ENCODE results near the gene INPP4B.

Gene INPP4B

GRCh38 chr4:142567620-142568451, 278.3 kb downstream of the INPP4B start:
- H3K4me1 ChIP-seq (ENCODE audit: control insufficient read depth in 1 of 2, insufficient read depth in 2 of 2, low read length in 2 of 2), result peaks cover 3 to 17% of the 10 kb centered on the region in 2 donors
- peak overlapping the region; percentile 62 to 66 for H3K4me3 ChIP-seq (ENCODE audit: low read depth in 1 of 2, low read length in 2 of 2)
- peak overlapping the region; percentile 45 to 52 for H3K9ac ChIP-seq (ENCODE audit: low read depth in 1 of 2, low read length in 2 of 2)
- no peaks in the 10 kb centered on the region for H3K36me3 ChIP-seq (ENCODE audit: control insufficient read depth in 1 of 2, insufficient read depth in 2 of 2, low read length in 2 of 2)
- H3K27ac ChIP-seq (ENCODE audit: low read depth, low read length), result peak overlapping the region; percentile 0
- H3K9me3 ChIP-seq (ENCODE audit: control insufficient read depth in 1 of 2, low read length in 2 of 2), result no peaks in the 10 kb centered on the region
- no peaks in the 10 kb centered on the region for H3K27me3 ChIP-seq (ENCODE audit: control insufficient read depth in 1 of 2, insufficient read depth in 2 of 2, low read length in 2 of 2)

- no peak overlapping the region for H3K27ac ChIP-seq (ENCODE audit: low read depth, low read length)
- H3K9me3 ChIP-seq (ENCODE audit: control insufficient read depth in 1 of 2, low read length in 2 of 2), result no peaks in the 10 kb centered on the region
- H3K4me3 ChIP-seq (ENCODE audit: low read depth in 1 of 2, low read length in 2 of 2), result peak overlapping the region; percentile 62 to 66
- peak overlapping the region; percentile 33 to 55 for H3K9ac ChIP-seq (ENCODE audit: low read depth in 1 of 2, low read length in 2 of 2)
- no peaks in the 10 kb centered on the region for H3K36me3 ChIP-seq (ENCODE audit: control insufficient read depth in 1 of 2, insufficient read depth in 2 of 2, low read length in 2 of 2)
- peaks cover 3 to 17% of the 10 kb centered on the region in 2 donors for H3K4me1 ChIP-seq (ENCODE audit: control insufficient read depth in 1 of 2, insufficient read depth in 2 of 2, low read length in 2 of 2)
- no peaks in the 10 kb centered on the region for H3K27me3 ChIP-seq (ENCODE audit: control insufficient read depth in 1 of 2, insufficient read depth in 2 of 2, low read length in 2 of 2)
Measured at GRCh38 chr4:142567199-142567598, 278.9 kb downstream of the INPP4B start.

GRCh38 chr4:142566777-142567176, 279.3 kb downstream of the INPP4B start:
- Histone ChIP-seq H3K4me3 (ENCODE audit: low read depth in 1 of 2, low read length in 2 of 2) (peak overlapping the region; percentile 62 to 66), H3K36me3 (ENCODE audit: control insufficient read depth in 1 of 2, insufficient read depth in 2 of 2, low read length in 2 of 2) (no peaks in the 10 kb centered on the region), H3K27me3 (ENCODE audit: control insufficient read depth in 1 of 2, insufficient read depth in 2 of 2, low read length in 2 of 2) (no peaks in the 10 kb centered on the region), H3K27ac (ENCODE audit: low read depth, low read length) (no peak overlapping the region), H3K4me1 (ENCODE audit: control insufficient read depth in 1 of 2, insufficient read depth in 2 of 2, low read length in 2 of 2) (peaks cover 3 to 17% of the 10 kb centered on the region in 2 donors), H3K9ac (ENCODE audit: low read depth in 1 of 2, low read length in 2 of 2) (peak overlapping the region; percentile 33 to 55), H3K9me3 (ENCODE audit: control insufficient read depth in 1 of 2, low read length in 2 of 2) (no peaks in the 10 kb centered on the region)

GRCh38 chr4:142566243-142566642, 279.9 kb downstream of the INPP4B start:
- H3K27ac ChIP-seq (ENCODE audit: low read depth, low read length), result no peak overlapping the region
- no peaks in the 10 kb centered on the region for H3K27me3 ChIP-seq (ENCODE audit: control insufficient read depth in 1 of 2, insufficient read depth in 2 of 2, low read length in 2 of 2)
- peaks cover 3 to 17% of the 10 kb centered on the region in 2 donors for H3K4me1 ChIP-seq (ENCODE audit: control insufficient read depth in 1 of 2, insufficient read depth in 2 of 2, low read length in 2 of 2)
- no peaks in the 10 kb centered on the region for H3K9me3 ChIP-seq (ENCODE audit: control insufficient read depth in 1 of 2, low read length in 2 of 2)
- H3K4me3 ChIP-seq (ENCODE audit: low read depth in 1 of 2, low read length in 2 of 2), result peak overlapping the region; percentile 62 to 63
- no peaks in the 10 kb centered on the region for H3K36me3 ChIP-seq (ENCODE audit: control insufficient read depth in 1 of 2, insufficient read depth in 2 of 2, low read length in 2 of 2)
- peak overlapping the region; percentile 28 to 36 for H3K9ac ChIP-seq (ENCODE audit: low read depth in 1 of 2, low read length in 2 of 2)

GRCh38 chr4:142565771-142566170, 280.3 kb downstream of the INPP4B start:
- Histone ChIP-seq H3K36me3 (ENCODE audit: control insufficient read depth in 1 of 2, insufficient read depth in 2 of 2, low read length in 2 of 2) (no peaks in the 10 kb centered on the region), H3K27me3 (ENCODE audit: control insufficient read depth in 1 of 2, insufficient read depth in 2 of 2, low read length in 2 of 2) (no peaks in the 10 kb centered on the region), H3K4me3 (ENCODE audit: low read depth in 1 of 2, low read length in 2 of 2) (peak overlapping the region; percentile 62 to 63), H3K27ac (ENCODE audit: low read depth, low read length) (no peak overlapping the region), H3K4me1 (ENCODE audit: control insufficient read depth in 1 of 2, insufficient read depth in 2 of 2, low read length in 2 of 2) (peaks cover 3 to 17% of the 10 kb centered on the region in 2 donors), H3K9ac (ENCODE audit: low read depth in 1 of 2, low read length in 2 of 2) (peak overlapping the region in 1 of 2 donors; percentile 28), H3K9me3 (ENCODE audit: control insufficient read depth in 1 of 2, low read length in 2 of 2) (no peaks in the 10 kb centered on the region)

- Histone ChIP-seq H3K36me3 (ENCODE audit: control insufficient read depth in 1 of 2, insufficient read depth in 2 of 2, low read length in 2 of 2) (no peaks in the 10 kb centered on the region), H3K4me3 (ENCODE audit: low read depth in 1 of 2, low read length in 2 of 2) (no peak overlapping the region), H3K27ac (ENCODE audit: low read depth, low read length) (no peak overlapping the region), H3K27me3 (ENCODE audit: control insufficient read depth in 1 of 2, insufficient read depth in 2 of 2, low read length in 2 of 2) (no peaks in the 10 kb centered on the region), H3K9ac (ENCODE audit: low read depth in 1 of 2, low read length in 2 of 2) (no peak overlapping the region), H3K4me1 (ENCODE audit: control insufficient read depth in 1 of 2, insufficient read depth in 2 of 2, low read length in 2 of 2) (peaks cover 3 to 11% of the 10 kb centered on the region in 2 donors), H3K9me3 (ENCODE audit: control insufficient read depth in 1 of 2, low read length in 2 of 2) (no peaks in the 10 kb centered on the region)
Measured at GRCh38 chr4:142563682-142564291, 282.3 kb downstream of the INPP4B start.

GRCh38 chr4:142559986-142560385, 286.1 kb downstream of the INPP4B start:
- no peak overlapping the region for H3K9ac ChIP-seq (ENCODE audit: low read depth in 1 of 2, low read length in 2 of 2)
- H3K27ac ChIP-seq (ENCODE audit: low read depth, low read length), result no peak overlapping the region
- no peaks in the 10 kb centered on the region for H3K27me3 ChIP-seq (ENCODE audit: control insufficient read depth in 1 of 2, insufficient read depth in 2 of 2, low read length in 2 of 2)
- H3K4me3 ChIP-seq (ENCODE audit: low read depth in 1 of 2, low read length in 2 of 2), result no peak overlapping the region
- no peaks in the 10 kb centered on the region for H3K36me3 ChIP-seq (ENCODE audit: control insufficient read depth in 1 of 2, insufficient read depth in 2 of 2, low read length in 2 of 2)
- H3K9me3 ChIP-seq (ENCODE audit: control insufficient read depth in 1 of 2, low read length in 2 of 2), result no peaks in the 10 kb centered on the region
- H3K4me1 ChIP-seq (ENCODE audit: control insufficient read depth in 1 of 2, insufficient read depth in 2 of 2, low read length in 2 of 2), result no peaks in the 10 kb centered on the region

- Histone ChIP-seq H3K4me3 (ENCODE audit: low read depth in 1 of 2, low read length in 2 of 2) (no peak overlapping the region), H3K9me3 (ENCODE audit: control insufficient read depth in 1 of 2, low read length in 2 of 2) (no peaks in the 10 kb centered on the region), H3K36me3 (ENCODE audit: control insufficient read depth in 1 of 2, insufficient read depth in 2 of 2, low read length in 2 of 2) (no peaks in the 10 kb centered on the region), H3K27me3 (ENCODE audit: control insufficient read depth in 1 of 2, insufficient read depth in 2 of 2, low read length in 2 of 2) (no peaks in the 10 kb centered on the region), H3K27ac (ENCODE audit: low read depth, low read length) (no peak overlapping the region), H3K9ac (ENCODE audit: low read depth in 1 of 2, low read length in 2 of 2) (no peak overlapping the region), H3K4me1 (ENCODE audit: control insufficient read depth in 1 of 2, insufficient read depth in 2 of 2, low read length in 2 of 2) (no peaks in the 10 kb centered on the region)
Measured at GRCh38 chr4:142558851-142559250, 287.2 kb downstream of the INPP4B start.

GRCh38 chr4:142557239-142557801, 288.8 kb downstream of the INPP4B start:
- Histone ChIP-seq H3K4me3 (ENCODE audit: low read depth in 1 of 2, low read length in 2 of 2) (no peak overlapping the region), H3K27me3 (ENCODE audit: control insufficient read depth in 1 of 2, insufficient read depth in 2 of 2, low read length in 2 of 2) (no peaks in the 10 kb centered on the region), H3K27ac (ENCODE audit: low read depth, low read length) (no peak overlapping the region), H3K36me3 (ENCODE audit: control insufficient read depth in 1 of 2, insufficient read depth in 2 of 2, low read length in 2 of 2) (no peaks in the 10 kb centered on the region), H3K4me1 (ENCODE audit: control insufficient read depth in 1 of 2, insufficient read depth in 2 of 2, low read length in 2 of 2) (no peaks in the 10 kb centered on the region), H3K9ac (ENCODE audit: low read depth in 1 of 2, low read length in 2 of 2) (no peak overlapping the region), H3K9me3 (ENCODE audit: control insufficient read depth in 1 of 2, low read length in 2 of 2) (no peaks in the 10 kb centered on the region)

- Histone ChIP-seq H3K4me1 (ENCODE audit: control insufficient read depth in 1 of 2, insufficient read depth in 2 of 2, low read length in 2 of 2) (no peaks in the 10 kb centered on the region), H3K27me3 (ENCODE audit: control insufficient read depth in 1 of 2, insufficient read depth in 2 of 2, low read length in 2 of 2) (no peaks in the 10 kb centered on the region), H3K9ac (ENCODE audit: low read depth in 1 of 2, low read length in 2 of 2) (no peak overlapping the region), H3K4me3 (ENCODE audit: low read depth in 1 of 2, low read length in 2 of 2) (no peak overlapping the region), H3K36me3 (ENCODE audit: control insufficient read depth in 1 of 2, insufficient read depth in 2 of 2, low read length in 2 of 2) (no peaks in the 10 kb centered on the region), H3K27ac (ENCODE audit: low read depth, low read length) (no peak overlapping the region), H3K9me3 (ENCODE audit: control insufficient read depth in 1 of 2, low read length in 2 of 2) (no peaks in the 10 kb centered on the region)
Measured at GRCh38 chr4:142556570-142557238, 289.4 kb downstream of the INPP4B start.

Data from duodenal mucosa (tissue), 2 donors.